ENCODE data around the gene PTBP3.

Gene PTBP3

DNA sequence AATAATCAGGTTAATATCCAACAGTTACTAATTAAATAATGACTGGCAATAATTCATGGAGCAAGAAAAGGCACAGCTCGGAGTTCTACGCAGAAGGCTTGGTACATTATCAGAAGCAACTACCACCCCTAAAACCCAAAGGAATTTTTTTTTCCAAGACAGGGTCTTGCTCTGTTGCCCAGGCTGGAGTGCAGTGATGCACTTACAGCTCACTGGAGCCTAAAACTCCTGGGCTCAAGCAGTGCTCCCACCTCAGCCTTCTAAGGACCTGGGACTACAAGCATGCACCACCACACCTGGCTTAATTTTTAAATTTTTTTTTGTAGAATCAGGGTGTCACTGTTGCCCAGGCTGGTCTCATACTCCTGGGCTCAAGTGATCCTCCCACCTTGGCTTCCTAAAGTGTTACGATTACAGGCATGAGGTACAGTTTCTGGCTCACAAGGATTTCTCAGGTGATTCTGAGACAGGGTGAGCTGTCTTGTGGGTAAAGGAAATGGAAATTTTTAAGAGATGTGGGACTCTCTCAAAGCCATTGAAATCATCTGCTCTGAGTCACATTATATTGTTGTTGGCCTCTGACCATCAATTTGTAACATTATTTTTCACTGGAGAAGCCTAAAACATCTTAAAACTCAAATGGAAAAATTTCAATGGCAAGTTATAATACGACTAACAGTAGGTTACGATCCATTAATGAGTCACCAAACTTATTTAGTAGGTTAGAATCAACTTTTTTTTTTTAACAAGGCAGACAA, 26.8 kb upstream of the PTBP3 start:
- H3K4me3 ChIP-seq (ENCODE audit: low read depth, low read length), result no peak overlapping the region
- DNase-seq (ENCODE audit: low read depth), result no peak
- TF ChIP-seq, protein P1, sequence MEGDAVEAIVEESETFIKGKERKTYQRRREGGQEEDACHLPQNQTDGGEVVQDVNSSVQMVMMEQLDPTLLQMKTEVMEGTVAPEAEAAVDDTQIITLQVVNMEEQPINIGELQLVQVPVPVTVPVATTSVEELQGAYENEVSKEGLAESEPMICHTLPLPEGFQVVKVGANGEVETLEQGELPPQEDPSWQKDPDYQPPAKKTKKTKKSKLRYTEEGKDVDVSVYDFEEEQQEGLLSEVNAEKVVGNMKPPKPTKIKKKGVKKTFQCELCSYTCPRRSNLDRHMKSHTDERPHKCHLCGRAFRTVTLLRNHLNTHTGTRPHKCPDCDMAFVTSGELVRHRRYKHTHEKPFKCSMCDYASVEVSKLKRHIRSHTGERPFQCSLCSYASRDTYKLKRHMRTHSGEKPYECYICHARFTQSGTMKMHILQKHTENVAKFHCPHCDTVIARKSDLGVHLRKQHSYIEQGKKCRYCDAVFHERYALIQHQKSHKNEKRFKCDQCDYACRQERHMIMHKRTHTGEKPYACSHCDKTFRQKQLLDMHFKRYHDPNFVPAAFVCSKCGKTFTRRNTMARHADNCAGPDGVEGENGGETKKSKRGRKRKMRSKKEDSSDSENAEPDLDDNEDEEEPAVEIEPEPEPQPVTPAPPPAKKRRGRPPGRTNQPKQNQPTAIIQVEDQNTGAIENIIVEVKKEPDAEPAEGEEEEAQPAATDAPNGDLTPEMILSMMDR (IDR thresholded peaks at IDR 0.05; ENCODE audit: control insufficient read depth, extremely low read depth, insufficient read depth), result no peak

DNA sequence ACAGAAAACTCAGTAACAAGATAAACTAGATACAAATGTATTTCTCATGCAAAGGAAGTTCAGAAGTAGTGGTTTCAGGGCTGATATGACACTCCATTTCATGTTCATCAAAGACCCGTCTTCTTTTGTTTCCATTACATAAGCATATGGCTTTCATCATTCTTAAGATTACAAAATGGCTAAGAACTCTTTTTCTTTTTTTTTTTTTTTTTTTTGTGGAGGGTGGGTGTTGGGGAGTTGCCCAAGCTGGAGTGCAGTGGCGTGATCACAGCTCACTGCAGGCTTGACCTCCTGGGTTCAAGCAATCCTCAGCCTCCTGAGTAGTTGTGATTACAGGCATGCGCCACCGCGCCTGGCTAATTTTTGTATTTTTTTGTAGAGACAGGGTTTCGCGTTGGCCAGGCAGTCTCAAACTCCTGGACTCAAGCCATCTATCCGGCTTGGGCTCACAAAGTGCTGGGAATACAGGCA, 22.0 kb upstream of the PTBP3 start:
- H3K4me3 ChIP-seq (ENCODE audit: low read depth, low read length), result no peak overlapping the region
- TF ChIP-seq, protein P1 (IDR thresholded peaks at IDR 0.05; ENCODE audit: control insufficient read depth, extremely low read depth, insufficient read depth), result no peak
- no peak for DNase-seq (ENCODE audit: low read depth)

DNA sequence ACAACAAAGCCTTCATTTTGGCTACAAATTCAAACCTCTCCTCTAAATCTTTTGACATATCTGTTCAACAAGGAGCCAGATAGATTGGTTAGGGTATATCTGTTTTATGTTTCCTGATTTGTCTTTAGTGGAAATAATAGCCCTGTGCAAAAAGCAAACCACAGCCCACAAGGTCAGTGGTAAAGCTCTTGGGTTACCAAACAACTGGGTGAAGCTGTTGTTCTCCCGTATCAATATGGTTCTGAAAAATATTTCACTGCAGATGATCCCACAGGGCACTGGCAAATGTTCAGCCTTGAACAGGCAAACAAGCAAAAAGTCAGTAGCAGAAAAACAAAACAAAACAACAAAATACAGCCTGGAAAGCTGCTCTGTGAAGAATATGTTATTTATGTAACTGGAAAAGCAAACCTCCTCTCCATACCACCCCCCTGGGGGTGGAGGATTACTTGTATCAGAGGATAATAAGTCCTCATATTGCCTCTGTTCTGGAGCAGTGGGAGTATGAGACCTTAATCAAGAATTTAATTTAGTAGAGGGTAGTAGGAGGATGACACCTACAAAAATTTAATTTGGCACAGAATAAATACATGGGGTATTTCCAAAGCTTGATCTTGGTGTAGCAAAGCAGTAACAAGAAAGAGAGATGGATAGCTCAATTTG, 20.8 kb upstream of the PTBP3 start:
- DNase-seq (ENCODE audit: low read depth), result no peak
- TF ChIP-seq, protein P1 (IDR thresholded peaks at IDR 0.05; ENCODE audit: control insufficient read depth, extremely low read depth, insufficient read depth), result no peak
- H3K4me3 ChIP-seq (ENCODE audit: low read depth, low read length), result no peak overlapping the region

DNA sequence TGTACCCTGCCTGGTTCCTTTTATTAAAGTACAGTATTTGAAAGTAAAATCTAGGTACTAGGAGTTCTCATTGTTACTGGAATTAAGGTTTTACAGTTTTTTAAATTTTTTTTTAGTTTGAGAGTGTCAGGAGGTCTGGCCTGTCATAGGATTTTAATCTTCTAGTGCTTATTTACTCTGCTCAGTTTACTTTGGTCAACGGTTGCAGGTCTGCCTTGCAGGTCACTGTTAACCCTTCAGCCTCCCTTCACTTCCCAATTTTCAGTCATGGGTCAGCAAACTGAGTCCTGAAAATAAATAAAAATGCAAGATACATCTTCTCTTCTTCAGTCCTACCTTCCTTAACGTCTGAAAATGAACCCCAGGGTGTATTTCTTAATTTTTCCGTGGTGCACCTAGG, 18.8 kb upstream of the PTBP3 start:
- DNase-seq (ENCODE audit: low read depth), result no peak
- TF ChIP-seq, protein P1 (IDR thresholded peaks at IDR 0.05; ENCODE audit: control insufficient read depth, extremely low read depth, insufficient read depth), result no peak
- no peak overlapping the region for H3K4me3 ChIP-seq (ENCODE audit: low read depth, low read length)

DNA sequence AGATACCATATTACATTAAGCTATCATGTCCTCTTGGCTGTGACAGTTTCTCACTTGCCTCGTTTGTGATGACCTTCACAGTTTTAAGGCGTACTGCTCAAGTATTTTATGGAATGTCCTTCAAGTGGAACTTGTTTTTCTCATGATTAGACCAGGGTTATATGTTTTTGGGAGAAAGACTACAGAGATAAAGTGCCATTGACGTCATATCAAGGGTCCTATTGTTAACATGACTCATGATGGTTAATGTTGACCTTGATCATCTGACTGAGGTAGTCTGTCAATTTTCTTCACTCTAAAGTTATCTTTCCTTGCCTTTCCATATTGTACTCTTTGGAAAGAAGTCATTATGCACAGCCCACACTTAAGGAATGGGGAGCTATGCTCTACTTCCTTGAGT, 17.8 kb upstream of the PTBP3 start:
- DNase-seq (ENCODE audit: low read depth), result no peak
- TF ChIP-seq, protein P1 (IDR thresholded peaks at IDR 0.05; ENCODE audit: control insufficient read depth, extremely low read depth, insufficient read depth), result no peak
- H3K4me3 ChIP-seq (ENCODE audit: low read depth, low read length), result no peak overlapping the region

DNA sequence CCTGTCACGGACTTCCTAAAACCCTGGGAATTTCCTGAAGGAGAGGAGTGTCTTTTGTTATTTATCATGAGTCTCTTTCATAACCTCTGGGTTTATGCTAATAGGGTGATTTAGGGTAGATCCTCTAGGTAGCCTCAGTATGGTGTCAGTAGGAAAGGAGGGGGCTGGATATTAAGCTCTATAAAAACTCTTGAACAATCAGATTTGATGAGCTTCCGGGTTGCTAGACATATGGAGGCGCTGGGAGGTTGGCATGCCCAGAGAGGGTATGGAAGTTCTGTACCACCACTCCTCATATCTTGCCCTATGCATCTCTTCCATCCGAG, 15.6 kb upstream of the PTBP3 start:
- H3K4me3 ChIP-seq (ENCODE audit: low read depth, low read length), result no peak overlapping the region
- TF ChIP-seq, protein P1 (IDR thresholded peaks at IDR 0.05; ENCODE audit: control insufficient read depth, extremely low read depth, insufficient read depth), result no peak
- DNase-seq (ENCODE audit: low read depth), result no peak

Measured in LNCaP clone FGC (cell line).